ENCODE results near the gene KCTD4. TPM values are rescaled to one million over a fixed set of nuclear protein-coding genes. Genes with fewer than 3 reads are reported as not detected.
"Not testable (repeated sequence)": the region's sequence is repeated elsewhere in the genome, so short reads cannot be mapped to it uniquely, and the experiment has no call there.

KCTD4 gene
- not detected in 2 replicates for total RNA-seq

- H3K27me3 Mint-ChIP-seq (ENCODE audit: low read depth), result no peaks in the 10 kb centered on the region
- H3K36me3 Mint-ChIP-seq (ENCODE audit: low read depth), result peaks cover 5% of the 10 kb centered on the region
- no peak within 1 kb of the TSS for H3K4me3 Mint-ChIP-seq (ENCODE audit: low read depth)
- peaks cover 9% of the 10 kb centered on the region for H3K4me1 Mint-ChIP-seq (ENCODE audit: low read depth)
- no peaks in the 10 kb centered on the region for H3K9me3 Mint-ChIP-seq
- intact Hi-C loops (cut with micrococcal nuclease), result loop anchor here (10.0 kb wide), 1 partner anchor 76 kb away; the partner anchor contains the start of gene GTF2F2
- DNase-seq (ENCODE audit: low spot score), result no peak
- H3K27ac Mint-ChIP-seq, result no peak within 1 kb of the TSS
Observed at GRCh38 chr13:45200701-45201232, at the start of gene KCTD4. Gene KCTD4 (minus strand): TSS chr13:45201045. CDS start chr13:45194567, 6,478 bp downstream.

- intact Hi-C loops (cut with micrococcal nuclease), result no loop called here
- H3K36me3 Mint-ChIP-seq (ENCODE audit: low read depth), result peaks cover 11% of the 10 kb centered on the region
- no peaks in the 10 kb centered on the region for H3K27me3 Mint-ChIP-seq (ENCODE audit: low read depth)
- no peak for DNase-seq (ENCODE audit: low spot score)
- H3K9me3 Mint-ChIP-seq, result no peaks in the 10 kb centered on the region
- no peaks in the 10 kb centered on the region for H3K4me1 Mint-ChIP-seq (ENCODE audit: low read depth)
- H3K27ac Mint-ChIP-seq, result no peak overlapping the region
- no peak overlapping the region for H3K4me3 Mint-ChIP-seq (ENCODE audit: low read depth)
Observed at GRCh38 chr13:45249662-45250061, 48.8 kb upstream of the KCTD4 start.

GRCh38 chr13:45244736-45245135 lies 43.9 kb upstream of the KCTD4 start:
- not testable (repeated sequence) for H3K27ac Mint-ChIP-seq; H3K4me1 Mint-ChIP-seq (ENCODE audit: low read depth)

GRCh38 chr13:45243077-45243476 lies 42.2 kb upstream of the KCTD4 start:
- Mint-ChIP-seq H3K36me3 (ENCODE audit: low read depth) (no peaks in the 10 kb centered on the region), H3K27me3 (ENCODE audit: low read depth) (no peaks in the 10 kb centered on the region), H3K9me3 (no peaks in the 10 kb centered on the region), H3K4me3 (ENCODE audit: low read depth) (no peak overlapping the region), H3K27ac (no peak overlapping the region), H3K4me1 (ENCODE audit: low read depth) (peaks cover 1% of the 10 kb centered on the region)
- intact Hi-C loops (cut with micrococcal nuclease), result no loop called here
- no peak for DNase-seq (ENCODE audit: low spot score)

More at GRCh38 chr13:45244736-45245135, 43.9 kb upstream of the KCTD4 start:
- H3K4me3 Mint-ChIP-seq (ENCODE audit: low read depth); H3K36me3 Mint-ChIP-seq (ENCODE audit: low read depth); DNase-seq (ENCODE audit: low spot score); H3K27me3 Mint-ChIP-seq (ENCODE audit: low read depth); intact Hi-C loops (cut with micrococcal nuclease); H3K9me3 Mint-ChIP-seq: not testable (repeated sequence)

GRCh38 chr13:45242524-45242923 lies 41.7 kb upstream of the KCTD4 start:
- Mint-ChIP-seq H3K36me3 (ENCODE audit: low read depth) (no peaks in the 10 kb centered on the region), H3K27ac (no peak overlapping the region), H3K9me3 (no peaks in the 10 kb centered on the region), H3K27me3 (ENCODE audit: low read depth) (no peaks in the 10 kb centered on the region), H3K4me1 (ENCODE audit: low read depth) (peaks cover 1% of the 10 kb centered on the region), H3K4me3 (ENCODE audit: low read depth) (no peak overlapping the region)
- intact Hi-C loops (cut with micrococcal nuclease), result no loop called here
- DNase-seq (ENCODE audit: low spot score), result no peak

GRCh38 chr13:45242070-45242469 lies 41.2 kb upstream of the KCTD4 start:
- Mint-ChIP-seq H3K27ac (no peak overlapping the region), H3K9me3 (no peaks in the 10 kb centered on the region), H3K27me3 (ENCODE audit: low read depth) (no peaks in the 10 kb centered on the region), H3K36me3 (ENCODE audit: low read depth) (no peaks in the 10 kb centered on the region), H3K4me1 (ENCODE audit: low read depth) (peaks cover 1% of the 10 kb centered on the region), H3K4me3 (ENCODE audit: low read depth) (no peak overlapping the region)
- intact Hi-C loops (cut with micrococcal nuclease), result no loop called here
- DNase-seq (ENCODE audit: low spot score), result no peak

GRCh38 chr13:45240143-45240542 lies 39.3 kb upstream of the KCTD4 start:
- Mint-ChIP-seq H3K27me3 (ENCODE audit: low read depth) (no peaks in the 10 kb centered on the region), H3K27ac (no peak overlapping the region), H3K9me3 (no peaks in the 10 kb centered on the region), H3K4me3 (ENCODE audit: low read depth) (no peak overlapping the region), H3K4me1 (ENCODE audit: low read depth) (peaks cover 1% of the 10 kb centered on the region), H3K36me3 (ENCODE audit: low read depth) (no peaks in the 10 kb centered on the region)
- intact Hi-C loops (cut with micrococcal nuclease), result no loop called here
- no peak for DNase-seq (ENCODE audit: low spot score)

- no peaks in the 10 kb centered on the region for H3K27me3 Mint-ChIP-seq (ENCODE audit: low read depth)
- H3K27ac Mint-ChIP-seq, result no peak overlapping the region
- H3K36me3 Mint-ChIP-seq (ENCODE audit: low read depth), result no peaks in the 10 kb centered on the region
- H3K4me1 Mint-ChIP-seq (ENCODE audit: low read depth), result peaks cover 1% of the 10 kb centered on the region
- no peaks in the 10 kb centered on the region for H3K9me3 Mint-ChIP-seq
- no peak for DNase-seq (ENCODE audit: low spot score)
- intact Hi-C loops (cut with micrococcal nuclease), result no loop called here
- H3K4me3 Mint-ChIP-seq (ENCODE audit: low read depth), result no peak overlapping the region
Observed at GRCh38 chr13:45238945-45239795, 38.3 kb upstream of the KCTD4 start.

- H3K27me3 Mint-ChIP-seq (ENCODE audit: low read depth), result no peaks in the 10 kb centered on the region
- intact Hi-C loops (cut with micrococcal nuclease), result no loop called here
- H3K4me1 Mint-ChIP-seq (ENCODE audit: low read depth), result no peaks in the 10 kb centered on the region
- DNase-seq (ENCODE audit: low spot score), result no peak
- H3K36me3 Mint-ChIP-seq (ENCODE audit: low read depth), result no peaks in the 10 kb centered on the region
- no peak overlapping the region for H3K4me3 Mint-ChIP-seq (ENCODE audit: low read depth)
- no peak overlapping the region for H3K27ac Mint-ChIP-seq
- H3K9me3 Mint-ChIP-seq, result no peaks in the 10 kb centered on the region
Observed at GRCh38 chr13:45232591-45232990, 31.7 kb upstream of the KCTD4 start.

- H3K27me3 Mint-ChIP-seq (ENCODE audit: low read depth), result no peaks in the 10 kb centered on the region
- intact Hi-C loops (cut with micrococcal nuclease), result no loop called here
- no peak for DNase-seq (ENCODE audit: low spot score)
- H3K4me1 Mint-ChIP-seq (ENCODE audit: low read depth), result no peaks in the 10 kb centered on the region
- H3K4me3 Mint-ChIP-seq (ENCODE audit: low read depth), result no peak overlapping the region
- H3K9me3 Mint-ChIP-seq, result no peaks in the 10 kb centered on the region
- no peak overlapping the region for H3K27ac Mint-ChIP-seq
- H3K36me3 Mint-ChIP-seq (ENCODE audit: low read depth), result no peaks in the 10 kb centered on the region
Observed at GRCh38 chr13:45231722-45232121, 30.9 kb upstream of the KCTD4 start.

- H3K4me3 Mint-ChIP-seq (ENCODE audit: low read depth), result no peak overlapping the region
- DNase-seq (ENCODE audit: low spot score), result no peak
- H3K9me3 Mint-ChIP-seq, result no peaks in the 10 kb centered on the region
- H3K4me1 Mint-ChIP-seq (ENCODE audit: low read depth), result no peaks in the 10 kb centered on the region
- H3K27ac Mint-ChIP-seq, result no peak overlapping the region
- intact Hi-C loops (cut with micrococcal nuclease), result no loop called here
- no peaks in the 10 kb centered on the region for H3K36me3 Mint-ChIP-seq (ENCODE audit: low read depth)
- H3K27me3 Mint-ChIP-seq (ENCODE audit: low read depth), result no peaks in the 10 kb centered on the region
Observed at GRCh38 chr13:45231305-45231704, 30.5 kb upstream of the KCTD4 start.

GRCh38 chr13:45229172-45229571 lies 28.3 kb upstream of the KCTD4 start:
- Mint-ChIP-seq H3K27me3 (ENCODE audit: low read depth) (no peaks in the 10 kb centered on the region), H3K9me3 (no peaks in the 10 kb centered on the region), H3K27ac (no peak overlapping the region), H3K4me3 (ENCODE audit: low read depth) (no peak overlapping the region), H3K36me3 (ENCODE audit: low read depth) (no peaks in the 10 kb centered on the region), H3K4me1 (ENCODE audit: low read depth) (no peaks in the 10 kb centered on the region)
- intact Hi-C loops (cut with micrococcal nuclease), result no loop called here
- DNase-seq (ENCODE audit: low spot score), result no peak

- no peaks in the 10 kb centered on the region for H3K4me1 Mint-ChIP-seq (ENCODE audit: low read depth)
- H3K27me3 Mint-ChIP-seq (ENCODE audit: low read depth), result no peaks in the 10 kb centered on the region
- DNase-seq (ENCODE audit: low spot score), result no peak
- H3K9me3 Mint-ChIP-seq, result no peaks in the 10 kb centered on the region
- intact Hi-C loops (cut with micrococcal nuclease), result no loop called here
- H3K27ac Mint-ChIP-seq, result no peak overlapping the region
- H3K4me3 Mint-ChIP-seq (ENCODE audit: low read depth), result no peak overlapping the region
- no peaks in the 10 kb centered on the region for H3K36me3 Mint-ChIP-seq (ENCODE audit: low read depth)
Observed at GRCh38 chr13:45228002-45228401, 27.2 kb upstream of the KCTD4 start.
